ENCODE results near the gene ENDOD1.

- no peak for TF ChIP-seq CTCF (conservative IDR thresholded peaks at IDR 0.05)
- TF ChIP-seq EZH2 (IDR thresholded peaks at IDR 0.05; ENCODE audit: low read depth) = no peak
These were observed 8.2 kb upstream of the ENDOD1 start for GRCh38 chr11:95081412-95081811.

All from PC-9 (cell line).